ENCODE results near the gene RHO. TPM values are rescaled to one million over a fixed set of nuclear protein-coding genes. Genes with fewer than 3 reads are reported as not detected.

The RHO gene
- total RNA-seq, 1 experiment from 2014 or later, result not detected

DNA sequence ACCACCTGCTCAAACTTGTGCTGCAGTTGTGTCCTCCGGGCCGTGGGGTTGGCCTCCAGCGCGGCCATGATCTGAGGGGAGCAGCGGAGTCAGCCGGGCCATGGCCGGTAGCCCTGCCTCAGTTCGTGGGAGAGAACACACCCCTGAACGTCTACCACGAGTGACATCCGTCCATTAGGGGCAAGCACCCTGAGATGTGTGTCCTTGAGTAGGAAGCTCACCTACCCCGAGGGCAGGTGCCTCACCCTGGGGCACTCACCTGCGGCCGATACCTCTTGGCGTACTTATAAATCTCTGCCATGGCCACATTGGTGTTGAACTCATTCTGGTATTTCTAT lies 27.9 kb downstream of the RHO start (continued):
- TF ChIP-seq ATF3 (CRISPR knock-in tag; conservative IDR thresholded peaks at IDR 0.05) (no peak), SOX15 (CRISPR knock-in tag; IDR thresholded peaks at IDR 0.05) (no peak)

DNA sequence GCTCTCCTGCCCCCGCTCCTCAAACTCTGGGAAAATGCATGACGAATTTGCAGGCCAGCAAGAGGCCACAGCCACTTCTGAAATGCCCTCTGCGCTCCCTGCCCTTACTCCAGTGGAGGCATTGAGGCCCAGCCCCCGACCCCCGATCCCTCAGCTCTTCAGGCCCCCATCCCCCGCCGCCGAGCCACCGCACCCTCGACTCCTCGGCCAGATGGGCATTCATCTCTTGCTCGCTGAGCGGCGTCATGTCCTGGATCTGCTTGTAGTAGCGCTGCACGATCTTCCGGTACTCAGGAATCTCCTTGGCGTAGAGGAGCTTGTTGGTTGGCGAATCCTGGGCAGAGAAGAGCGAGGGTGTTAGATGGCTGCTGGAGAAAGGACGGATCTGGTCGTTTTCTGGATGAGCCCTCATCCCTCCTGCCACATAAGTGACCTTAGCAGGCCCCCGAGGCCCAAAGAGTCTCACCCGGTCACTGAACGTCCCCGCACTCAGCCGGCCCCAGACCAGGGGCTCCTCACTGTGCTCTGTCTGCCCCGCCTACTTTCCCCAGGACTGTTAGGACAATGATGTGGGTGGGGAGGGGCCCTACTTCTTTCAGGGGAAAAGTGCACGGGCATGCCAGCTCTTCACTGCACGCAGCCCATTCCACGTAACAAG lies 28.6 kb downstream of the RHO start:
- POLR2A ChIA-PET, result no interaction called here
- no peak for TF ChIP-seq PRRX2 (CRISPR knock-in tag; IDR thresholded peaks at IDR 0.05)
- no peak for TF ChIP-seq ZNF416 (CRISPR knock-in tag; IDR thresholded peaks at IDR 0.05)
- TF ChIP-seq USF1 (CRISPR knock-in tag; IDR thresholded peaks at IDR 0.05), result no peak
- no peak for TF ChIP-seq ELF4 (CRISPR knock-in tag; IDR thresholded peaks at IDR 0.05; ENCODE audit: low read depth)
- TF ChIP-seq, protein P1, sequence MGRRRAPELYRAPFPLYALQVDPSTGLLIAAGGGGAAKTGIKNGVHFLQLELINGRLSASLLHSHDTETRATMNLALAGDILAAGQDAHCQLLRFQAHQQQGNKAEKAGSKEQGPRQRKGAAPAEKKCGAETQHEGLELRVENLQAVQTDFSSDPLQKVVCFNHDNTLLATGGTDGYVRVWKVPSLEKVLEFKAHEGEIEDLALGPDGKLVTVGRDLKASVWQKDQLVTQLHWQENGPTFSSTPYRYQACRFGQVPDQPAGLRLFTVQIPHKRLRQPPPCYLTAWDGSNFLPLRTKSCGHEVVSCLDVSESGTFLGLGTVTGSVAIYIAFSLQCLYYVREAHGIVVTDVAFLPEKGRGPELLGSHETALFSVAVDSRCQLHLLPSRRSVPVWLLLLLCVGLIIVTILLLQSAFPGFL (CRISPR knock-in tag; IDR thresholded peaks at IDR 0.05; ENCODE audit: borderline replicate concordance), result no peak
- no peak for TF ChIP-seq ZNF317 (CRISPR knock-in tag; IDR thresholded peaks at IDR 0.05; ENCODE audit: borderline replicate concordance, low read depth)
- TF ChIP-seq ZNF121 (CRISPR knock-in tag; IDR thresholded peaks at IDR 0.05), result no peak
- no peak for TF ChIP-seq NFYB (CRISPR knock-in tag; conservative IDR thresholded peaks at IDR 0.05; ENCODE audit: low read depth)
- TF ChIP-seq ATF3 (CRISPR knock-in tag; conservative IDR thresholded peaks at IDR 0.05), result no peak
- TF ChIP-seq MLX (CRISPR knock-in tag; IDR thresholded peaks at IDR 0.05), result no peak
- no peak for TF ChIP-seq ATF1 (CRISPR knock-in tag; IDR thresholded peaks at IDR 0.05)
- TF ChIP-seq CREM (CRISPR knock-in tag; IDR thresholded peaks at IDR 0.05), result no peak
- TF ChIP-seq ATF2 (CRISPR knock-in tag; IDR thresholded peaks at IDR 0.05; ENCODE audit: borderline replicate concordance, low read depth), result no peak
- TF ChIP-seq CBFB (CRISPR knock-in tag; IDR thresholded peaks at IDR 0.05; ENCODE audit: low read depth), result no peak
- no peak for TF ChIP-seq EMX1 (CRISPR knock-in tag; IDR thresholded peaks at IDR 0.05)
- TF ChIP-seq ZBTB21 (CRISPR knock-in tag; IDR thresholded peaks at IDR 0.05; ENCODE audit: borderline replicate concordance), result no peak
- TF ChIP-seq FOXP1 (CRISPR knock-in tag; IDR thresholded peaks at IDR 0.05; ENCODE audit: borderline replicate concordance), result no peak
- no peak for TF ChIP-seq SMAD3 (CRISPR knock-in tag; IDR thresholded peaks at IDR 0.05; ENCODE audit: borderline replicate concordance)
- TF ChIP-seq JUN (CRISPR knock-in tag; IDR thresholded peaks at IDR 0.05), result no peak
- no peak for TF ChIP-seq ETV6 (CRISPR knock-in tag; IDR thresholded peaks at IDR 0.05)
- Mint-ChIP-seq H3K9me3 (no peaks in the 10 kb centered on the region), H3K27me3 (ENCODE audit: low read depth) (no peaks in the 10 kb centered on the region), H3K36me3 (peaks cover 5% of the 10 kb centered on the region), H3K4me3 (no peak overlapping the region), H3K27ac (peak overlapping the region; percentile 86), H3K4me1 (peaks cover 45% of the 10 kb centered on the region)
- DNase-seq (ENCODE audit: low spot score) (no peak), ATAC-seq (no peak)
- CTCF ChIA-PET, result interaction anchor here (1.7 to 2.2 kb wide), 2 partner anchors 67 to 174 kb away, joined by 4 to 9 read pairs; no protein-coding TSS in a partner anchor

Data from WTC11 (cell line).